ENCODE measurements around the gene GGTLC3.
"Not testable (repeated sequence)": the region's sequence is repeated elsewhere in the genome, so short reads cannot be mapped to it uniquely, and the experiment has no call there.

The GGTLC3 gene

GRCh38 chr22:18512378-18512777 lies 5.6 kb downstream of the GGTLC3 start:
- H3K27me3 ChIP-seq (ENCODE audit: insufficient read depth, low read depth); H3K36me3 ChIP-seq (ENCODE audit: insufficient read depth); H3K9ac ChIP-seq; H3K79me2 ChIP-seq (ENCODE audit: insufficient read depth, low read depth); H3K4me1 ChIP-seq (ENCODE audit: low read depth, poor library complexity, severe bottlenecking); H3K4me3 ChIP-seq (IDR thresholded peaks at IDR 0.05; ENCODE audit: insufficient read depth, low read depth, low read length); H3K4me2 ChIP-seq; H3K27ac ChIP-seq; H4K20me1 ChIP-seq (ENCODE audit: insufficient read depth); H2AFZ ChIP-seq (ENCODE audit: low read depth): not testable (repeated sequence)

GRCh38 chr22:18511327-18511726 lies 6.6 kb downstream of the GGTLC3 start:
- H3K4me2 ChIP-seq; H3K27me3 ChIP-seq (ENCODE audit: insufficient read depth, low read depth); H3K79me2 ChIP-seq (ENCODE audit: insufficient read depth, low read depth); H3K4me1 ChIP-seq (ENCODE audit: low read depth, poor library complexity, severe bottlenecking); H3K36me3 ChIP-seq (ENCODE audit: insufficient read depth); H4K20me1 ChIP-seq (ENCODE audit: insufficient read depth); H2AFZ ChIP-seq (ENCODE audit: low read depth); H3K9ac ChIP-seq; H3K4me3 ChIP-seq (IDR thresholded peaks at IDR 0.05; ENCODE audit: insufficient read depth, low read depth, low read length); H3K27ac ChIP-seq: not testable (repeated sequence)

- H4K20me1 ChIP-seq (ENCODE audit: insufficient read depth); H3K27ac ChIP-seq; H3K36me3 ChIP-seq (ENCODE audit: insufficient read depth); H3K4me3 ChIP-seq (IDR thresholded peaks at IDR 0.05; ENCODE audit: insufficient read depth, low read depth, low read length); H3K4me2 ChIP-seq; H3K79me2 ChIP-seq (ENCODE audit: insufficient read depth, low read depth); H2AFZ ChIP-seq (ENCODE audit: low read depth); H3K27me3 ChIP-seq (ENCODE audit: insufficient read depth, low read depth); H3K4me1 ChIP-seq (ENCODE audit: low read depth, poor library complexity, severe bottlenecking); H3K9ac ChIP-seq: not testable (repeated sequence)
Observed at GRCh38 chr22:18496227-18496626, 21.7 kb downstream of the GGTLC3 start.
